ENCODE results near the gene PTOV1. TPM values are rescaled to one million over a fixed set of nuclear protein-coding genes. Genes with fewer than 3 reads are reported as not detected.

Gene PTOV1
- total and polyA plus RNA-seq, 2 of the 13 experiments (the other 11 are each of a cell fraction or from before 2014, with no cell fraction given): 63.5 to 68.5 TPM

DNA sequence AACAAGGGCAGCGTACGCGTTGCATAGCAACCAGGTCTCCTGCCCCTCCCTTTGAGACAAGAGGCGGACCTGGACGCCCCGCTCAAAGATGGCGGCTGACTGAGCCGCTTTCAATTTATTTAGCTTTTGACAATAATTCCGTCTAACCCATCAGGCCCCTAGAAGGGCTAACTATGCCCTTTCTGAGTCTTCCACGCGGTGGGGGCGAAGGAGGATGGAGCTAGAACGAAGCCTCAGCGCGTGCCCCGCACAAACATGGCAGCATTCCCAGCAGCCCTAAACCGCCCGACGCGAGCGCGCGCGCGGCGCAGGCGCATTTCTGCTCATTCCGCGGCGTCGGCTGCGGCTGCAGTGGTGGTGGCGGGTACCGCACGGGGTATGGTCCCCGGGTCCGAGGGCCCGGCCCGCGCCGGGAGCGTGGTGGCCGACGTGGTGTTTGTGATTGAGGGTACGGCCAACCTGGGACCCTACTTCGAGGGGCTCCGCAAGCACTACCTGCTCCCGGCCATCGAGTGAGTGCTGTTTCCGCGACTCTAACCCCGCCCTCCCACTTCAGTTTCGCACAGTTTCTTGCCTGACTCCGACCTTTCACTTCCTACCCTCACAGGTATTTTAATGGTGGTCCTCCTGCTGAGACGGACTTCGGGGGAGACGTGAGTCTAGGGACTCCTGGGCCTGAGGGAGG lies 32.9 kb upstream of the PTOV1 start, which contains the start of gene MED25 (continued):
- TF ChIP-seq FOXK2 (IDR thresholded peaks at IDR 0.05) (no peak), ZNF777 (CRISPR knock-in tag; IDR thresholded peaks at IDR 0.05) (peak; percentile 80), ZNF205 (CRISPR knock-in tag; IDR thresholded peaks at IDR 0.05) (no peak), CBX1 (IDR thresholded peaks at IDR 0.05; ENCODE audit: low read depth) (no peak), EZH2 (conservative IDR thresholded peaks at IDR 0.05; ENCODE audit: low read depth, low read length) (no peak), ZNF468 (CRISPR knock-in tag; IDR thresholded peaks at IDR 0.05) (no peak), MXI1 (IDR thresholded peaks at IDR 0.05; ENCODE audit: borderline replicate concordance, low read depth, low read length) (peak; percentile 67; the same call in 1 of the 3 replicates), SP2 (CRISPR knock-in tag; IDR thresholded peaks at IDR 0.05) (no peak), HNRNPL (IDR thresholded peaks at IDR 0.05; ENCODE audit: low read depth, low read length) (no peak), HMGA1 (CRISPR knock-in tag; conservative IDR thresholded peaks at IDR 0.05) (no peak), KLF12 (CRISPR knock-in tag; IDR thresholded peaks at IDR 0.05; ENCODE audit: borderline replicate concordance) (0 out of 2 replicates have a peak, but pooled peaks have one; percentile 24), SNAPC2 (CRISPR knock-in tag; IDR thresholded peaks at IDR 0.05) (no peak), HMG20A (CRISPR knock-in tag; IDR thresholded peaks at IDR 0.05; ENCODE audit: borderline replicate concordance) (no peak), SMAD9 (CRISPR knock-in tag; IDR thresholded peaks at IDR 0.05) (no peak), DMAP1 (CRISPR knock-in tag; IDR thresholded peaks at IDR 0.05) (peak; percentile 60; the same call in 1 of the 2 replicates), ZBTB38 (CRISPR knock-in tag; IDR thresholded peaks at IDR 0.05) (0 out of 2 replicates have a peak, but pooled peaks have one; percentile 16), KDM4B (CRISPR knock-in tag; IDR thresholded peaks at IDR 0.05) (0 out of 2 replicates have a peak, but pooled peaks have one; percentile 6), POLR2A (IDR thresholded peaks at IDR 0.05; ENCODE audit: insufficient read depth in 1 of 2, low read depth in 2 of 2, low read length in 2 of 2) (peak; percentile 80 to 82), ZFP62 (CRISPR knock-in tag; IDR thresholded peaks at IDR 0.05) (no peak), ATM (IDR thresholded peaks at IDR 0.05; ENCODE audit: borderline replicate concordance) (no peak), NPAS2 (CRISPR knock-in tag; IDR thresholded peaks at IDR 0.05; ENCODE audit: borderline replicate concordance) (no peak), PRPF4 (IDR thresholded peaks at IDR 0.05; ENCODE audit: low read depth, low read length, poor library complexity, severe bottlenecking) (no peak), YEATS4 (CRISPR knock-in tag; IDR thresholded peaks at IDR 0.05; ENCODE audit: borderline replicate concordance) (0 out of 2 replicates have a peak, but pooled peaks have one; percentile 40)
- TF ChIP-seq, protein P1, sequence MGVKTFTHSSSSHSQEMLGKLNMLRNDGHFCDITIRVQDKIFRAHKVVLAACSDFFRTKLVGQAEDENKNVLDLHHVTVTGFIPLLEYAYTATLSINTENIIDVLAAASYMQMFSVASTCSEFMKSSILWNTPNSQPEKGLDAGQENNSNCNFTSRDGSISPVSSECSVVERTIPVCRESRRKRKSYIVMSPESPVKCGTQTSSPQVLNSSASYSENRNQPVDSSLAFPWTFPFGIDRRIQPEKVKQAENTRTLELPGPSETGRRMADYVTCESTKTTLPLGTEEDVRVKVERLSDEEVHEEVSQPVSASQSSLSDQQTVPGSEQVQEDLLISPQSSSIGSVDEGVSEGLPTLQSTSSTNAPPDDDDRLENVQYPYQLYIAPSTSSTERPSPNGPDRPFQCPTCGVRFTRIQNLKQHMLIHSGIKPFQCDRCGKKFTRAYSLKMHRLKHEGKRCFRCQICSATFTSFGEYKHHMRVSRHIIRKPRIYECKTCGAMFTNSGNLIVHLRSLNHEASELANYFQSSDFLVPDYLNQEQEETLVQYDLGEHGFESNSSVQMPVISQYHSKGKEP (CRISPR knock-in tag; IDR thresholded peaks at IDR 0.05): no peak
- TF ChIP-seq, protein P2, sequence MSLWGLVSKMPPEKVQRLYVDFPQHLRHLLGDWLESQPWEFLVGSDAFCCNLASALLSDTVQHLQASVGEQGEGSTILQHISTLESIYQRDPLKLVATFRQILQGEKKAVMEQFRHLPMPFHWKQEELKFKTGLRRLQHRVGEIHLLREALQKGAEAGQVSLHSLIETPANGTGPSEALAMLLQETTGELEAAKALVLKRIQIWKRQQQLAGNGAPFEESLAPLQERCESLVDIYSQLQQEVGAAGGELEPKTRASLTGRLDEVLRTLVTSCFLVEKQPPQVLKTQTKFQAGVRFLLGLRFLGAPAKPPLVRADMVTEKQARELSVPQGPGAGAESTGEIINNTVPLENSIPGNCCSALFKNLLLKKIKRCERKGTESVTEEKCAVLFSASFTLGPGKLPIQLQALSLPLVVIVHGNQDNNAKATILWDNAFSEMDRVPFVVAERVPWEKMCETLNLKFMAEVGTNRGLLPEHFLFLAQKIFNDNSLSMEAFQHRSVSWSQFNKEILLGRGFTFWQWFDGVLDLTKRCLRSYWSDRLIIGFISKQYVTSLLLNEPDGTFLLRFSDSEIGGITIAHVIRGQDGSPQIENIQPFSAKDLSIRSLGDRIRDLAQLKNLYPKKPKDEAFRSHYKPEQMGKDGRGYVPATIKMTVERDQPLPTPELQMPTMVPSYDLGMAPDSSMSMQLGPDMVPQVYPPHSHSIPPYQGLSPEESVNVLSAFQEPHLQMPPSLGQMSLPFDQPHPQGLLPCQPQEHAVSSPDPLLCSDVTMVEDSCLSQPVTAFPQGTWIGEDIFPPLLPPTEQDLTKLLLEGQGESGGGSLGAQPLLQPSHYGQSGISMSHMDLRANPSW (CRISPR knock-in tag; IDR thresholded peaks at IDR 0.05; ENCODE audit: borderline replicate concordance): no peak
- TF ChIP-seq, protein P3, sequence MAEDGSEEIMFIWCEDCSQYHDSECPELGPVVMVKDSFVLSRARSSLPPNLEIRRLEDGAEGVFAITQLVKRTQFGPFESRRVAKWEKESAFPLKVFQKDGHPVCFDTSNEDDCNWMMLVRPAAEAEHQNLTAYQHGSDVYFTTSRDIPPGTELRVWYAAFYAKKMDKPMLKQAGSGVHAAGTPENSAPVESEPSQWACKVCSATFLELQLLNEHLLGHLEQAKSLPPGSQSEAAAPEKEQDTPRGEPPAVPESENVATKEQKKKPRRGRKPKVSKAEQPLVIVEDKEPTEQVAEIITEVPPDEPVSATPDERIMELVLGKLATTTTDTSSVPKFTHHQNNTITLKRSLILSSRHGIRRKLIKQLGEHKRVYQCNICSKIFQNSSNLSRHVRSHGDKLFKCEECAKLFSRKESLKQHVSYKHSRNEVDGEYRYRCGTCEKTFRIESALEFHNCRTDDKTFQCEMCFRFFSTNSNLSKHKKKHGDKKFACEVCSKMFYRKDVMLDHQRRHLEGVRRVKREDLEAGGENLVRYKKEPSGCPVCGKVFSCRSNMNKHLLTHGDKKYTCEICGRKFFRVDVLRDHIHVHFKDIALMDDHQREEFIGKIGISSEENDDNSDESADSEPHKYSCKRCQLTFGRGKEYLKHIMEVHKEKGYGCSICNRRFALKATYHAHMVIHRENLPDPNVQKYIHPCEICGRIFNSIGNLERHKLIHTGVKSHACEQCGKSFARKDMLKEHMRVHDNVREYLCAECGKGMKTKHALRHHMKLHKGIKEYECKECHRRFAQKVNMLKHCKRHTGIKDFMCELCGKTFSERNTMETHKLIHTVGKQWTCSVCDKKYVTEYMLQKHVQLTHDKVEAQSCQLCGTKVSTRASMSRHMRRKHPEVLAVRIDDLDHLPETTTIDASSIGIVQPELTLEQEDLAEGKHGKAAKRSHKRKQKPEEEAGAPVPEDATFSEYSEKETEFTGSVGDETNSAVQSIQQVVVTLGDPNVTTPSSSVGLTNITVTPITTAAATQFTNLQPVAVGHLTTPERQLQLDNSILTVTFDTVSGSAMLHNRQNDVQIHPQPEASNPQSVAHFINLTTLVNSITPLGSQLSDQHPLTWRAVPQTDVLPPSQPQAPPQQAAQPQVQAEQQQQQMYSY (CRISPR knock-in tag; IDR thresholded peaks at IDR 0.05): no peak

All from HepG2 (cell line).